MM.1S (cell line): ENCODE results near the gene STEAP1B.

ENCODE experiments used
- DNase-seq: peaks from one replicate; pipeline ENCODE4 v3.0.0-alpha.2; 2015
- H2AFZ ChIP-seq: fragments of 300-600 bp; sonication (generic); 2 replicates; pipeline ENCODE4 v1.6.0; 2016; ENCODE audit warnings: antibody characterized with exemption, low read length
- H3F3A ChIP-seq: fragments of 300-600 bp; sonication (generic); 2 replicates; pipeline ENCODE4 v1.6.1; 2016; ENCODE audit warnings: mild to moderate bottlenecking, antibody characterized with exemption, low read length, moderate library complexity, mixed read lengths; ENCODE audit not compliant: insufficient read depth
- H3K27ac ChIP-seq: fragments of 300-600 bp; sonication (generic); 2 replicates; pipeline ENCODE4 v1.5.1; 2016; ENCODE audit warnings: mild to moderate bottlenecking, low read length
- H3K27me3 ChIP-seq: fragments of 300-600 bp; sonication (generic); replicated peaks from 2 replicates; pipeline ENCODE4 v1.6.0; 2016; ENCODE audit warnings: low read length; ENCODE audit not compliant: insufficient read depth
- H3K36me3 ChIP-seq: fragments of 300-600 bp; sonication (generic); replicated peaks from 2 replicates; pipeline ENCODE4 v1.6.1; 2016; ENCODE audit warnings: mild to moderate bottlenecking, low read length, mixed read lengths; ENCODE audit not compliant: insufficient read depth
- H3K4me1 ChIP-seq: fragments of 300-600 bp; sonication (generic); 2 replicates; pipeline ENCODE4 v1.6.1; 2016; ENCODE audit warnings: low read length, mixed read lengths
- H3K4me2 ChIP-seq: fragments of 300-600 bp; sonication (generic); 2 replicates; pipeline ENCODE4 v1.6.0; 2016; ENCODE audit warnings: low read depth, low read length
- H3K4me3 ChIP-seq: fragments of 300-600 bp; sonication (generic); 2 replicates; pipeline ENCODE4 v1.5.1; 2016; ENCODE audit warnings: low read length, mixed read lengths
- H3K79me2 ChIP-seq: fragments of 300-600 bp; sonication (generic); 2 replicates; pipeline ENCODE4 v1.6.1; 2016; ENCODE audit warnings: mixed run types, low read length, mixed read lengths
- H3K9ac ChIP-seq: fragments of 300-600 bp; sonication (generic); 2 replicates; pipeline ENCODE4 v1.6.1; 2016; ENCODE audit warnings: low read length, mixed read lengths
- H3K9me2 ChIP-seq: fragments of 300-600 bp; sonication (generic); replicated peaks from 2 replicates; pipeline ENCODE4 v1.6.1; 2016; ENCODE audit warnings: mild to moderate bottlenecking, low read length, mixed read lengths; ENCODE audit not compliant: insufficient read depth
- H3K9me3 ChIP-seq: fragments of 300-600 bp; sonication (generic); replicated peaks from 2 replicates; pipeline ENCODE4 v1.6.1; 2016; ENCODE audit warnings: mild to moderate bottlenecking, low read length, mixed read lengths; ENCODE audit not compliant: insufficient read depth
- H4K20me1 ChIP-seq: fragments of 300-600 bp; sonication (generic); 2 replicates; pipeline ENCODE4 v1.6.1; 2016; ENCODE audit warnings: mild to moderate bottlenecking, low read length, moderate library complexity, mixed read lengths; ENCODE audit not compliant: insufficient read depth
- CTCF ChIP-seq: fragments of 300-600 bp; sonication (generic); IDR thresholded peaks from 2 replicates; pipeline ENCODE4 v1.5.1; 2016; ENCODE audit warnings: antibody characterized with exemption, low read length, mixed read lengths
- EZH2 ChIP-seq: fragments of 300-600 bp; sonication (generic); optimal IDR thresholded peaks from 2 replicates; pipeline ENCODE3; 2017; ENCODE audit warnings: low read depth, mild to moderate bottlenecking, antibody characterized with exemption, low read length, mixed read lengths
- EZH2phosphoT487 ChIP-seq: fragments of 300-600 bp; sonication (generic); IDR thresholded peaks from 2 replicates; pipeline ENCODE4 v1.6.1; 2018; ENCODE audit warnings: antibody characterized with exemption, low read length

The STEAP1B gene

GRCh38 chr7:22476824-22477223 lies 23.2 kb downstream of the STEAP1B start:
- Histone ChIP-seq H3K36me3 (no peaks in the 10 kb centered on the region), H3K4me1 (peaks cover 10% of the 10 kb centered on the region), H3K9me2 (no peaks in the 10 kb centered on the region), H3K9me3 (no peaks in the 10 kb centered on the region), H3K4me2 (no peak overlapping the region), H3K27ac (no peak overlapping the region), H3K79me2 (no peaks in the 10 kb centered on the region), H3K4me3 (no peak overlapping the region), H2AFZ (no peak overlapping the region), H3F3A (peaks cover 4% of the 10 kb centered on the region), H3K9ac (no peak overlapping the region), H4K20me1 (no peaks in the 10 kb centered on the region), H3K27me3 (no peaks in the 10 kb centered on the region)
- no peak for DNase-seq
- TF ChIP-seq EZH2phosphoT487 (no peak), EZH2 (no peak), CTCF (no peak)

GRCh38 chr7:22474645-22475044 lies 25.3 kb downstream of the STEAP1B start:
- H3K9me3 ChIP-seq: no peaks in the 10 kb centered on the region
- no peak for DNase-seq
- peaks cover 17% of the 10 kb centered on the region for H3K4me1 ChIP-seq
- H3K27me3 ChIP-seq: no peaks in the 10 kb centered on the region
- no peak overlapping the region for H2AFZ ChIP-seq
- H3K36me3 ChIP-seq: no peaks in the 10 kb centered on the region
- H3K9me2 ChIP-seq: no peaks in the 10 kb centered on the region
- H3F3A ChIP-seq: peaks cover 7% of the 10 kb centered on the region
- no peak overlapping the region for H3K27ac ChIP-seq
- H3K79me2 ChIP-seq: no peaks in the 10 kb centered on the region
- no peak overlapping the region for H3K4me2 ChIP-seq
- no peak for TF ChIP-seq CTCF
- no peak for TF ChIP-seq EZH2
- TF ChIP-seq EZH2phosphoT487: no peak
- H4K20me1 ChIP-seq: no peaks in the 10 kb centered on the region
- H3K4me3 ChIP-seq: no peak overlapping the region
- no peak overlapping the region for H3K9ac ChIP-seq

- no peak for TF ChIP-seq CTCF
- TF ChIP-seq EZH2phosphoT487: no peak
- no peak for TF ChIP-seq EZH2
- no peaks in the 10 kb centered on the region for H3K27me3 ChIP-seq
- H3K79me2 ChIP-seq: no peaks in the 10 kb centered on the region
- H2AFZ ChIP-seq: no peak overlapping the region
- H3K27ac ChIP-seq: no peak overlapping the region
- H3F3A ChIP-seq: peaks cover 10% of the 10 kb centered on the region
- H3K4me2 ChIP-seq: no peak overlapping the region
- H3K4me3 ChIP-seq: no peak overlapping the region
- no peak for DNase-seq
- H3K9me2 ChIP-seq: no peaks in the 10 kb centered on the region
- no peak overlapping the region for H3K9ac ChIP-seq
- H3K36me3 ChIP-seq: no peaks in the 10 kb centered on the region
- no peaks in the 10 kb centered on the region for H3K9me3 ChIP-seq
- H3K4me1 ChIP-seq: peaks cover 23% of the 10 kb centered on the region
- no peaks in the 10 kb centered on the region for H4K20me1 ChIP-seq
These were observed 29.0 kb downstream of the STEAP1B start for GRCh38 chr7:22470981-22471380.
